ENCODE measurements around the gene ADCY3. TPM values are rescaled to one million over a fixed set of nuclear protein-coding genes. Genes with fewer than 3 reads are reported as not detected.

ADCY3 gene
- polyA plus RNA-seq, 1 donor (not counting 4 experiments of a cell fraction or from before 2014, with no cell fraction given): 33.2 TPM

DNA sequence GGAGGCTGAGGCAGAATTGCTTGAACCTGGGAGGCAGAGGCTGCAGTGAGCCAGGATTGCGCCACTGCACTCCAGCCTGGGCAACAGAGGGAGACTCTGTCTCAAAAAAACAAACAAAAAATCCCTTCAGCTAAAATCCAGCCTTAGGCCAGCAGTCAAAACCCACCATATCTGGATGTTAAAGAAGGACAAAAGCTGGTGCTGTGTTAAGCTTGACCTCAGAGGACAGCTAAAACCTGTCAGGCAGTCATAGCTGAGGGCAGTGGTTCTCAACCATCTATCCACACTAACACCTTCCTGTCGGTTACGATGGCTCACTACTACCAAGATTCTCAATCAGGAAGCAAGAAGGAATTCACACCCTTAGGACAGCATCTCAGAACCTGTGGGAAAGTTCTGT is 136.4 kb downstream of the ADCY3 start:
- no peaks in the 10 kb centered on the region for H3K4me1 ChIP-seq (ENCODE audit: control insufficient read depth, extremely low read depth, insufficient read depth, low read length)
- DNase-seq (ENCODE audit: low read depth, low spot score) (no peak), FAIRE-seq (no peak)
- H3K4me3 ChIP-seq (ENCODE audit: control insufficient read depth in 2 of 3, extremely low read depth in 1 of 3, insufficient read depth in 2 of 3, low read depth in 1 of 3, low read length in 3 of 3): no peak overlapping the region
- H3K9me1 ChIP-seq (ENCODE audit: control insufficient read depth, extremely low read depth, insufficient read depth, low read length): no peaks in the 10 kb centered on the region
- no peaks in the 10 kb centered on the region for H3K79me2 ChIP-seq (ENCODE audit: control insufficient read depth, insufficient read depth, low read length)
- no peak for TF ChIP-seq EZH2 (IDR thresholded peaks at IDR 0.05; ENCODE audit: low read length)
- TF ChIP-seq, protein P1, sequence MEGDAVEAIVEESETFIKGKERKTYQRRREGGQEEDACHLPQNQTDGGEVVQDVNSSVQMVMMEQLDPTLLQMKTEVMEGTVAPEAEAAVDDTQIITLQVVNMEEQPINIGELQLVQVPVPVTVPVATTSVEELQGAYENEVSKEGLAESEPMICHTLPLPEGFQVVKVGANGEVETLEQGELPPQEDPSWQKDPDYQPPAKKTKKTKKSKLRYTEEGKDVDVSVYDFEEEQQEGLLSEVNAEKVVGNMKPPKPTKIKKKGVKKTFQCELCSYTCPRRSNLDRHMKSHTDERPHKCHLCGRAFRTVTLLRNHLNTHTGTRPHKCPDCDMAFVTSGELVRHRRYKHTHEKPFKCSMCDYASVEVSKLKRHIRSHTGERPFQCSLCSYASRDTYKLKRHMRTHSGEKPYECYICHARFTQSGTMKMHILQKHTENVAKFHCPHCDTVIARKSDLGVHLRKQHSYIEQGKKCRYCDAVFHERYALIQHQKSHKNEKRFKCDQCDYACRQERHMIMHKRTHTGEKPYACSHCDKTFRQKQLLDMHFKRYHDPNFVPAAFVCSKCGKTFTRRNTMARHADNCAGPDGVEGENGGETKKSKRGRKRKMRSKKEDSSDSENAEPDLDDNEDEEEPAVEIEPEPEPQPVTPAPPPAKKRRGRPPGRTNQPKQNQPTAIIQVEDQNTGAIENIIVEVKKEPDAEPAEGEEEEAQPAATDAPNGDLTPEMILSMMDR (optimal IDR thresholded peaks at IDR 0.05 in 1 of 3, IDR thresholded peaks at IDR 0.05 in 1 of 3, conservative IDR thresholded peaks at IDR 0.05 in 1 of 3; ENCODE audit: extremely low read depth in 1 of 3, insufficient read depth in 2 of 3, low read length in 3 of 3): no peak
- H3K4me2 ChIP-seq (ENCODE audit: control insufficient read depth, extremely low read depth, insufficient read depth, low read depth, low read length): no peak overlapping the region
- dilution Hi-C loops (cut with MboI; ENCODE audit: extremely low pct_ligation_motif_present, low sequenced_read_pairs): no loop called here
- H3K27me3 ChIP-seq (ENCODE audit: control insufficient read depth, extremely low read depth, insufficient read depth, low read length): no peaks in the 10 kb centered on the region
- H2AFZ ChIP-seq (ENCODE audit: control insufficient read depth, low read length): no peak overlapping the region
- no peaks in the 10 kb centered on the region for H3K9me3 ChIP-seq (ENCODE audit: control insufficient read depth, low read depth, low read length)
- no peak overlapping the region for H3K9ac ChIP-seq (ENCODE audit: control insufficient read depth, extremely low read depth, insufficient read depth, low read length)
- H3K36me3 ChIP-seq (ENCODE audit: control insufficient read depth in 2 of 2, extremely low read depth in 1 of 2, insufficient read depth in 2 of 2, low read length in 2 of 2): no peaks in the 10 kb centered on the region
- no peak overlapping the region for H3K27ac ChIP-seq (ENCODE audit: control insufficient read depth, insufficient read depth, low read length)
- no peaks in the 10 kb centered on the region for H4K20me1 ChIP-seq (ENCODE audit: control insufficient read depth, extremely low read depth, insufficient read depth, low read length)

DNA sequence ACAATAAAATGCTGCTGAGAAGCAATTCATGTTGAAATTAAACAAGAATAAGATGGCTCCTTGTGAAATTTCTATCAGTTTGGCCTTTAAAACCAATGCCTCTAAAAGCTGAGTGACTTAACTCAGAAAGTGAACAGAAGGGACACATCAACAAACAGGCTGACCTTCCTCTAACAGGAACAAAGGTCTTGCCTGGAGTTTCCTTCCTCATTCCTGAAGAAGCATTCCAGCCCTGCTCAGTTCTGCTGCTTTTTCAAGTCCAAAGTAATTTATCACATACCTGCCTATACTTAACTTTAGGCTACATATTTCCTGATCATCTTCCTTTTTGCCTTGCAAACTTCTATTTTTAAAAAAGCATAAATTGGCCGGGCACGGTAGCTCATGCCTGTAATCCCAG is 140.9 kb downstream of the ADCY3 start:
- H3K4me3 ChIP-seq (ENCODE audit: control insufficient read depth in 2 of 3, extremely low read depth in 1 of 3, insufficient read depth in 2 of 3, low read depth in 1 of 3, low read length in 3 of 3): no peak overlapping the region
- no peak overlapping the region for H2AFZ ChIP-seq (ENCODE audit: control insufficient read depth, low read length)
- dilution Hi-C loops (cut with MboI; ENCODE audit: extremely low pct_ligation_motif_present, low sequenced_read_pairs): no loop called here
- H3K36me3 ChIP-seq (ENCODE audit: control insufficient read depth in 2 of 2, extremely low read depth in 1 of 2, insufficient read depth in 2 of 2, low read length in 2 of 2): no peaks in the 10 kb centered on the region
- no peaks in the 10 kb centered on the region for H3K4me1 ChIP-seq (ENCODE audit: control insufficient read depth, extremely low read depth, insufficient read depth, low read length)
- TF ChIP-seq, protein P1 (optimal IDR thresholded peaks at IDR 0.05 in 1 of 3, IDR thresholded peaks at IDR 0.05 in 1 of 3, conservative IDR thresholded peaks at IDR 0.05 in 1 of 3; ENCODE audit: extremely low read depth in 1 of 3, insufficient read depth in 2 of 3, low read length in 3 of 3): no peak
- TF ChIP-seq EZH2 (IDR thresholded peaks at IDR 0.05; ENCODE audit: low read length): no peak
- no peaks in the 10 kb centered on the region for H3K9me1 ChIP-seq (ENCODE audit: control insufficient read depth, extremely low read depth, insufficient read depth, low read length)
- FAIRE-seq: no peak
- no peak for DNase-seq (ENCODE audit: low read depth, low spot score)
- H3K9ac ChIP-seq (ENCODE audit: control insufficient read depth, extremely low read depth, insufficient read depth, low read length): no peak overlapping the region
- no peaks in the 10 kb centered on the region for H4K20me1 ChIP-seq (ENCODE audit: control insufficient read depth, extremely low read depth, insufficient read depth, low read length)
- no peak overlapping the region for H3K4me2 ChIP-seq (ENCODE audit: control insufficient read depth, extremely low read depth, insufficient read depth, low read depth, low read length)
- H3K27me3 ChIP-seq (ENCODE audit: control insufficient read depth, extremely low read depth, insufficient read depth, low read length): no peaks in the 10 kb centered on the region
- H3K79me2 ChIP-seq (ENCODE audit: control insufficient read depth, insufficient read depth, low read length): no peaks in the 10 kb centered on the region
- no peaks in the 10 kb centered on the region for H3K9me3 ChIP-seq (ENCODE audit: control insufficient read depth, low read depth, low read length)
- H3K27ac ChIP-seq (ENCODE audit: control insufficient read depth, insufficient read depth, low read length): no peak overlapping the region

All from keratinocyte (primary cell).